ENCODE results near the gene STX12.

DNA sequence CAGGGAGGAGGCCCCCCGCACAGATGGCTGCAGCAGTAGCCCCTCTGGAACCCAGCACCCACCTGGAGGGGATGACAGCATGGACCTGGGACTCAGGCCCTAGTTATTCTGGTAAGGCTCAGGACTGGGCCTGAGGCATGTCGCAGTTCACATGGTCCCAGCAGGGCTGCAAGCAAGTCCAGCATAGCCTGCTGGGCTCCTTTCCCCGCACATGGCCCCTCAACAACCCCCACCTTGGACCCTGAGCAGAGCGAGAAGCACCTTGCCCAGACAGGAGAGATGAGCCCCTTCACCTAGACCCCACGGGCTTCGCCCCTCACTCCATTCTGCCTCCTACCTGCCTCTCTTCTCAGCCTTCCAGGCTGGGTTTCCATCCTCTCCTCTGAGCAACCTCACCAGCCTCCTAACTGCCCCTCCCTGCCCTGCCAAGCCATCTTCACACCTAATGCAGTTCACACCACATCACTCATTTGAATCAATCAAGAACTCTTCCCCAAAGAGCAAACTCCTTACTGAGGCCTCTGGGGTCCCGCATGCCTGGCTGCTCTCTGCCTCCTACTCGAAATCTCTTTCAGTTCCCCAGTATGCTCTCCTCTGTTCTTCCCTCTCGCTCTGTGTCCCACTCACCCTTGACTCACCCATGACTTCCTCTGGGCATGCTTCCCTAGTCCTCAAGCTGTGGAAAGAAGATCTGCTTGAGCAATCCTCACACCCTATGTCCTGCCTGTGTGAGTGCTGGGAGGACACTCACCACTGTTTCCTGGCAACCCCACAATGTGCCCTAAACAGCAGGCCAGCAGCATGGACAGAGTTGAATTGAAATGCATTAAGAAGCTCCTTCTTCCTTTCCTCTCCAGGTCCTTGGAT is 89.9 kb downstream of the STX12 start:
- peak in 1 of 3 donors; percentile 58 for TF ChIP-seq POLR2A (IDR thresholded peaks at IDR 0.05)
- TF ChIP-seq, protein P1, sequence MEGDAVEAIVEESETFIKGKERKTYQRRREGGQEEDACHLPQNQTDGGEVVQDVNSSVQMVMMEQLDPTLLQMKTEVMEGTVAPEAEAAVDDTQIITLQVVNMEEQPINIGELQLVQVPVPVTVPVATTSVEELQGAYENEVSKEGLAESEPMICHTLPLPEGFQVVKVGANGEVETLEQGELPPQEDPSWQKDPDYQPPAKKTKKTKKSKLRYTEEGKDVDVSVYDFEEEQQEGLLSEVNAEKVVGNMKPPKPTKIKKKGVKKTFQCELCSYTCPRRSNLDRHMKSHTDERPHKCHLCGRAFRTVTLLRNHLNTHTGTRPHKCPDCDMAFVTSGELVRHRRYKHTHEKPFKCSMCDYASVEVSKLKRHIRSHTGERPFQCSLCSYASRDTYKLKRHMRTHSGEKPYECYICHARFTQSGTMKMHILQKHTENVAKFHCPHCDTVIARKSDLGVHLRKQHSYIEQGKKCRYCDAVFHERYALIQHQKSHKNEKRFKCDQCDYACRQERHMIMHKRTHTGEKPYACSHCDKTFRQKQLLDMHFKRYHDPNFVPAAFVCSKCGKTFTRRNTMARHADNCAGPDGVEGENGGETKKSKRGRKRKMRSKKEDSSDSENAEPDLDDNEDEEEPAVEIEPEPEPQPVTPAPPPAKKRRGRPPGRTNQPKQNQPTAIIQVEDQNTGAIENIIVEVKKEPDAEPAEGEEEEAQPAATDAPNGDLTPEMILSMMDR (IDR thresholded peaks at IDR 0.05): no peak

Measured in body of pancreas (tissue), 4 donors.